ENCODE measurements around the gene PRLR. TPM values are rescaled to one million over a fixed set of nuclear protein-coding genes. Genes with fewer than 3 reads are reported as not detected.
A peak's percentile ranks its signal among the peaks of the same experiment; 100 is the strongest.

Gene PRLR
- total and polyA plus RNA-seq, 2 of the 13 experiments (the other 11 are each of a cell fraction or from before 2014, with no cell fraction given): 12.2 to 13.3 TPM

DNA sequence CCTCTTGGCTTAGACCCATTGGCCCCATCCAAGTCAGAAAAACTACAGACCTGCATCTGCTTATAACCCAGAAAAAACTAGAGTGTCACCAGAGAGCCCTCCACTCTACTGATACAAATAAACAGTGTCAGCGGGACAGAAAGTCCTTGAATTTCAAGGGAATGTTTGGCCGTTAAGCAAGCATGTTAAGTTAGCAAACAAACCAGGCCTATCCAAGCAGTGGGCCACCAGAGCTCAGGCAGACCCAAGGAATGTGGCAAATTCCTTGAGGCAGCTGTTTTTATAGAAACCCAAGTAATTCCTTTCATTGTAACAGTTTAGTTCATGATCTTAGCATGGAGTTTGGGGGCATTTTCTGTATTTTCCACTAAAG is 70.9 kb downstream of the PRLR start (continued):
- TF ChIP-seq, protein P1, sequence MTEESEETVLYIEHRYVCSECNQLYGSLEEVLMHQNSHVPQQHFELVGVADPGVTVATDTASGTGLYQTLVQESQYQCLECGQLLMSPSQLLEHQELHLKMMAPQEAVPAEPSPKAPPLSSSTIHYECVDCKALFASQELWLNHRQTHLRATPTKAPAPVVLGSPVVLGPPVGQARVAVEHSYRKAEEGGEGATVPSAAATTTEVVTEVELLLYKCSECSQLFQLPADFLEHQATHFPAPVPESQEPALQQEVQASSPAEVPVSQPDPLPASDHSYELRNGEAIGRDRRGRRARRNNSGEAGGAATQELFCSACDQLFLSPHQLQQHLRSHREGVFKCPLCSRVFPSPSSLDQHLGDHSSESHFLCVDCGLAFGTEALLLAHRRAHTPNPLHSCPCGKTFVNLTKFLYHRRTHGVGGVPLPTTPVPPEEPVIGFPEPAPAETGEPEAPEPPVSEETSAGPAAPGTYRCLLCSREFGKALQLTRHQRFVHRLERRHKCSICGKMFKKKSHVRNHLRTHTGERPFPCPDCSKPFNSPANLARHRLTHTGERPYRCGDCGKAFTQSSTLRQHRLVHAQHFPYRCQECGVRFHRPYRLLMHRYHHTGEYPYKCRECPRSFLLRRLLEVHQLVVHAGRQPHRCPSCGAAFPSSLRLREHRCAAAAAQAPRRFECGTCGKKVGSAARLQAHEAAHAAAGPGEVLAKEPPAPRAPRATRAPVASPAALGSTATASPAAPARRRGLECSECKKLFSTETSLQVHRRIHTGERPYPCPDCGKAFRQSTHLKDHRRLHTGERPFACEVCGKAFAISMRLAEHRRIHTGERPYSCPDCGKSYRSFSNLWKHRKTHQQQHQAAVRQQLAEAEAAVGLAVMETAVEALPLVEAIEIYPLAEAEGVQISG (CRISPR knock-in tag; IDR thresholded peaks at IDR 0.05): peak; percentile 51; the same call in 1 of the 2 replicates
- TF ChIP-seq SP5 (CRISPR knock-in tag; IDR thresholded peaks at IDR 0.05; ENCODE audit: borderline replicate concordance, low read depth): no peak
- TF ChIP-seq TSC22D2 (CRISPR knock-in tag; IDR thresholded peaks at IDR 0.05; ENCODE audit: borderline replicate concordance): no peak
- TF ChIP-seq ZNF547 (CRISPR knock-in tag; IDR thresholded peaks at IDR 0.05): no peak
- TF ChIP-seq MYC (CRISPR knock-in tag; IDR thresholded peaks at IDR 0.05; ENCODE audit: borderline replicate concordance): no peak
- TF ChIP-seq ARHGAP35 (CRISPR knock-in tag; IDR thresholded peaks at IDR 0.05; ENCODE audit: borderline replicate concordance): no peak
- no peak for TF ChIP-seq HOXA7 (CRISPR knock-in tag; IDR thresholded peaks at IDR 0.05)
- no peak for TF ChIP-seq ERF (CRISPR knock-in tag; IDR thresholded peaks at IDR 0.05)
- no peak for TF ChIP-seq ZFP41 (CRISPR knock-in tag; IDR thresholded peaks at IDR 0.05; ENCODE audit: borderline replicate concordance)
- TF ChIP-seq, protein P2, sequence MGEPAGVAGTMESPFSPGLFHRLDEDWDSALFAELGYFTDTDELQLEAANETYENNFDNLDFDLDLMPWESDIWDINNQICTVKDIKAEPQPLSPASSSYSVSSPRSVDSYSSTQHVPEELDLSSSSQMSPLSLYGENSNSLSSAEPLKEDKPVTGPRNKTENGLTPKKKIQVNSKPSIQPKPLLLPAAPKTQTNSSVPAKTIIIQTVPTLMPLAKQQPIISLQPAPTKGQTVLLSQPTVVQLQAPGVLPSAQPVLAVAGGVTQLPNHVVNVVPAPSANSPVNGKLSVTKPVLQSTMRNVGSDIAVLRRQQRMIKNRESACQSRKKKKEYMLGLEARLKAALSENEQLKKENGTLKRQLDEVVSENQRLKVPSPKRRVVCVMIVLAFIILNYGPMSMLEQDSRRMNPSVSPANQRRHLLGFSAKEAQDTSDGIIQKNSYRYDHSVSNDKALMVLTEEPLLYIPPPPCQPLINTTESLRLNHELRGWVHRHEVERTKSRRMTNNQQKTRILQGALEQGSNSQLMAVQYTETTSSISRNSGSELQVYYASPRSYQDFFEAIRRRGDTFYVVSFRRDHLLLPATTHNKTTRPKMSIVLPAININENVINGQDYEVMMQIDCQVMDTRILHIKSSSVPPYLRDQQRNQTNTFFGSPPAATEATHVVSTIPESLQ (CRISPR knock-in tag; conservative IDR thresholded peaks at IDR 0.05): no peak
- TF ChIP-seq SP1 (IDR thresholded peaks at IDR 0.05): no peak
- TF ChIP-seq SP1 (CRISPR knock-in tag; IDR thresholded peaks at IDR 0.05): no peak
- TF ChIP-seq, protein P3, sequence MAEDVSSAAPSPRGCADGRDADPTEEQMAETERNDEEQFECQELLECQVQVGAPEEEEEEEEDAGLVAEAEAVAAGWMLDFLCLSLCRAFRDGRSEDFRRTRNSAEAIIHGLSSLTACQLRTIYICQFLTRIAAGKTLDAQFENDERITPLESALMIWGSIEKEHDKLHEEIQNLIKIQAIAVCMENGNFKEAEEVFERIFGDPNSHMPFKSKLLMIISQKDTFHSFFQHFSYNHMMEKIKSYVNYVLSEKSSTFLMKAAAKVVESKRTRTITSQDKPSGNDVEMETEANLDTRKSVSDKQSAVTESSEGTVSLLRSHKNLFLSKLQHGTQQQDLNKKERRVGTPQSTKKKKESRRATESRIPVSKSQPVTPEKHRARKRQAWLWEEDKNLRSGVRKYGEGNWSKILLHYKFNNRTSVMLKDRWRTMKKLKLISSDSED (CRISPR knock-in tag; IDR thresholded peaks at IDR 0.05): no peak
- TF ChIP-seq ZNF234 (CRISPR knock-in tag; conservative IDR thresholded peaks at IDR 0.05): no peak
- TF ChIP-seq, protein P4, sequence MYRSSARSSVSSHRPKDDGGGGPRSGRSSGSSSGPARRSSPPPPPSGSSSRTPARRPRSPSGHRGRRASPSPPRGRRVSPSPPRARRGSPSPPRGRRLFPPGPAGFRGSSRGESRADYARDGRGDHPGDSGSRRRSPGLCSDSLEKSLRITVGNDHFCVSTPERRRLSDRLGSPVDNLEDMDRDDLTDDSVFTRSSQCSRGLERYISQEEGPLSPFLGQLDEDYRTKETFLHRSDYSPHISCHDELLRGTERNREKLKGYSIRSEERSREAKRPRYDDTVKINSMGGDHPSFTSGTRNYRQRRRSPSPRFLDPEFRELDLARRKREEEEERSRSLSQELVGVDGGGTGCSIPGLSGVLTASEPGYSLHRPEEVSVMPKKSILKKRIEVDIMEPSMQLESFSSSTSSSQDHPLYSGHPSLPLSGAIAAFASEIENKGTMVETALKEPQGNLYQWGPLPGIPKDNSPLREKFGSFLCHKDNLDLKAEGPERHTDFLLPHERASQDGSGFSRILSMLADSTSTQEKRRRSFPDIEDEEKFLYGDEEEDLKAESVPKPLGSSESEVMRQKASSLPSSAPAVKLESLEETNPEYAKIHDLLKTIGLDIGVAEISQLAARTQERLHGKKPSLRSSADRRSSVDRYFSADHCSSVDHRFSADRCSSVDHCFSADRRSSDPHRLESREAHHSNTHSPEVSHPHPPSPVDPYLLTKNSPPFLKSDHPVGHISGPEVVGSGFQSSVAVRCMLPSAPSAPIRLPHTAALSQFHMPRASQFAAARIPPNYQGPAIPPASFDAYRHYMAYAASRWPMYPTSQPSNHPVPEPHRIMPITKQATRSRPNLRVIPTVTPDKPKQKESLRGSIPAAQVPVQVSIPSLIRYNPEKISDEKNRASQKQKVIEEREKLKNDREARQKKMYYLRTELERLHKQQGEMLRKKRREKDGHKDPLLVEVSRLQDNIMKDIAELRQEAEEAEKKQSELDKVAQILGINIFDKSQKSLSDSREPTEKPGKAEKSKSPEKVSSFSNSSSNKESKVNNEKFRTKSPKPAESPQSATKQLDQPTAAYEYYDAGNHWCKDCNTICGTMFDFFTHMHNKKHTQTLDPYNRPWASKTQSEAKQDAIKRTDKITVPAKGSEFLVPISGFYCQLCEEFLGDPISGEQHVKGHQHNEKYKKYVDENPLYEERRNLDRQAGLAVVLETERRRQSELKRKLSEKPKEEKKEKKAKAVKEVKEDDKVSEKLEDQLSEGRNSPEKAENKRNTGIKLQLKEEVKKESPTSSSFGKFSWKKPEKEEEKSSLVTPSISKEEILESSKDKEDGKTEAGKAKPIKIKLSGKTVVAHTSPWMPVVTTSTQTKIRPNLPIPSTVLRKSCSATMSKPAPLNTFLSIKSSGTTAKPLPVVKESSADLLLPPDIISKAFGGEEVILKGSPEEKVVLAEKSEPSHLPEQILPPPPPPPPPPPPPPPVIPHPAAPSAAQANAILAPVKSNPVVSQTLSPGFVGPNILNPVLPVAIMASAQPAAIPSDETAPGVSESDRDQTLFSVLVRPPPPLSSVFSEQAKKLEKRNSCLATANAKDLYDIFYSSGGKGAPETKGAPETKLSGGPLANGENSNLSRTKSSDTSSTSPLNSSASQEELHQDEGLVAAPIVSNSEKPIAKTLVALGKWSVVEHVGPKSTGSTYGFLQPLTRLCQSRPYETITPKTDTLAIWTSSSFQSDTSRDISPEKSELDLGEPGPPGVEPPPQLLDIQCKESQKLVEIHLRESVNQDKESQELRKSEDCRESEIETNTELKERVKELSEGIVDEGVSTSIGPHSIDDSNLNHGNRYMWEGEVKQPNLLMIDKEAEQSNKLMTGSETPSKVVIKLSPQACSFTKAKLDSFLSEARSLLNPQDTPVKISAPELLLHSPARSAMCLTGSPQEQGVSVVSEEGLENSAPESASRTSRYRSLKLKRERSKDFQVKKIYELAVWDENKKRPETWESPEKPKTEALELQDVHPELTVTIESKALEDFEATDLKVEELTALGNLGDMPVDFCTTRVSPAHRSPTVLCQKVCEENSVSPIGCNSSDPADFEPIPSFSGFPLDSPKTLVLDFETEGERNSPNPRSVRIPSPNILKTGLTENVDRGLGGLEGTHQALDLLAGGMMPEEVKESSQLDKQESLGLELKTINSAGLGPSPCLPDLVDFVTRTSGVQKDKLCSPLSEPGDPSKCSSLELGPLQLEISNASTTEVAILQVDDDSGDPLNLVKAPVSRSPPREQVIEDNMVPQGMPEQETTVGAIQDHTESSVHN (CRISPR knock-in tag; IDR thresholded peaks at IDR 0.05): no peak
